Measurements from ENCODE around the gene SCARB1.
A peak's percentile ranks its signal among the peaks of the same experiment; 100 is the strongest.

SCARB1 gene

GRCh38 chr12:124865728-124866127, 2.1 kb upstream of the SCARB1 start:
- no peak for DNase-seq (ENCODE audit: low read depth in 3 of 3)

- DNase-seq (ENCODE audit: low read depth in 3 of 3): no peak
Measured at GRCh38 chr12:124864326-124864752, 675 bp upstream of the SCARB1 start.

DNA sequence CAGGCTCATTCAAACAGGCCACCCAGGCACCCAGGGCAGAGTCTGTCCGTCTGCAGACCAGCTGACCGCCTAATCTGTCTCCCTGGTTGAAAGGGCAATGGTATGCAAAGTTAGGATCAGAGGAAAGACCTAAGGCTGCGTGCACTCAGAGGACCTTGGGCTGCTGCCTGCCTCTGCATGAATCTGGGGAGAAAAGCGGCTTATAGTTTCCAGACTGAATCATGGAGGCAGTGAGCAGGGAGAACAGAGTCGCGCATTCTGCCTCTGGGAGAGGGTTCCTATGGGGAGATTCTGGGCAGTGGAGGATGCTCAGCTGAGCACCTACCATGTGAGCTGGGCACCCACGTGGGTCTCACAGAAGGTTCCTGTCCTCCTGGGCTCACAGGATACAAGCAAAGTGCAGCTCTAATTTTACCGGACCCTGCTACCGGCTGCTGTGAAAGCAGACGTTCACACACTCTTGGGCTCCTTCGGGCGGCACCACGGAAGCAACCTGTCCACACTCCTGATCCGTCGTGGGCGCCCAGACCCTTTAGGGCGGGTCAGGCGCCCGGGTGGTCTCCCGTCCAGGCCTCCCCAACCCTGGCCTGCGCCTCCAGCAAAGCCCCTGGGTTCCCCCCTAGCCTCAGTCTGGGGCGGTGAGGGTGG, 772 bp downstream of the SCARB1 start:
- DNase-seq (ENCODE audit: low read depth in 3 of 3): peak in 1 of 3 experiments; percentile 13

GRCh38 chr12:124861898-124862676, 1.6 kb downstream of the SCARB1 start:
- DNase-seq (ENCODE audit: low read depth in 3 of 3): no peak

DNA sequence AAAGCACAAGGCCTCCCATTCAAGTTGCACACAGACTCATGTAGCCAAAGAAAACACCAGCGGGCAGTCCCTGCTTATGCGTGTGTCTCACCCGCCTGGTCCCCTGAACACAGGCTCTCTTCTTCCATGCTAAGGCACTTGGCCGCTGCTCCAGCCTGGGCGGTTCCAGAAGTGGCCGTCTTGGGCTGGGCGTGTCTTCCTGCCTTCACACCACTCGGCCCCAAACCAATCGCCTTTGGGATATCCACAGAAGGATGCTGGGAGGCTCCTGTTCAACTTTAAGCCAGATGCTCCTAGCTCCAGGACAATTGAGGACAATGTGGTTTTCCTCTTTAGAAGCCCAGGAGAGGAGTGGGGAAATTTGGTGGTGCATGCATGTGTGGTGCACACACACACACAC, 2.2 kb downstream of the SCARB1 start:
- no peak for DNase-seq (ENCODE audit: low read depth in 3 of 3)

DNA sequence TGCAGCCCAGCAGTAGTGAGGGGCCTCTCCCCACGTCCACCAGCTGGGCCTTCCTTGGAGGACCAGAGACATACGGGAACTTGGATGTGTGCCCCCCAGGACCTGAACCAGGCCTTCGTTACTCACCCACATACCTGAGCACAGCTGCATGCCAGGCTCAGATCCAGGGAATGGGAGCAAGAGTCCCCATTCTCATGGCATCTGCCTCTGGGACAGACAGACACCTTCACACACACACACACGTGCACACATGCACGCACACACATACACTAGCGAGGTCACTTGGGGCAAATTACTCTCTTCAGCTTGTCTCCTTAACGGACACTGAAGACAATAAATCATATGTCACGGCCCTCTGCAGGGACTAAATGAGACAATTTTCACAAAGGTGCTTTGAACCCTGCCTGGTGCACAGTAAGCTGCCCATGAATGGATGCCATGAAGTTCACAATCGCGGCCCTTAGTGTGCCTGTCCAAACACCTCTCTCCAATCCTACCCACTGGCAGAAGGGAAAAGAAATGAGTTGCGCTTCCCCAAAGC, 5.7 kb downstream of the SCARB1 start:
- no peak for DNase-seq (ENCODE audit: low read depth in 3 of 3)

DNA sequence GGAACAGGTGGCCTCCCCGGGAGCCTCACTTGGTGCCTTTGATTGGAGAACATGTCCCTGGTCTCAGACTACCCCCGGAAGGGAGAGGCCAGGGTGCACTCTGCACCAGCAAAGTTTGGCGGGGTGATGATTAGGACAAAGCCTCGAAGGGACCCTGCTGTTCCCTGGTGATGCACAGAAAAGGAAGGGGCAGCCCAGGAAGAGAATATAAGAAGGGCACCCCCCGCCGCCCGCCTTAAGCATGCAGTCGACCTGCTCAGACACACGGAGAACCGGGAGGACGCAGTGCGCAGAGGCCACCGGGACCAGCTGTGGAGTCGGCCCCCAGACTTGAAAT, 6.9 kb downstream of the SCARB1 start:
- no peak for DNase-seq (ENCODE audit: low read depth in 3 of 3)

DNA sequence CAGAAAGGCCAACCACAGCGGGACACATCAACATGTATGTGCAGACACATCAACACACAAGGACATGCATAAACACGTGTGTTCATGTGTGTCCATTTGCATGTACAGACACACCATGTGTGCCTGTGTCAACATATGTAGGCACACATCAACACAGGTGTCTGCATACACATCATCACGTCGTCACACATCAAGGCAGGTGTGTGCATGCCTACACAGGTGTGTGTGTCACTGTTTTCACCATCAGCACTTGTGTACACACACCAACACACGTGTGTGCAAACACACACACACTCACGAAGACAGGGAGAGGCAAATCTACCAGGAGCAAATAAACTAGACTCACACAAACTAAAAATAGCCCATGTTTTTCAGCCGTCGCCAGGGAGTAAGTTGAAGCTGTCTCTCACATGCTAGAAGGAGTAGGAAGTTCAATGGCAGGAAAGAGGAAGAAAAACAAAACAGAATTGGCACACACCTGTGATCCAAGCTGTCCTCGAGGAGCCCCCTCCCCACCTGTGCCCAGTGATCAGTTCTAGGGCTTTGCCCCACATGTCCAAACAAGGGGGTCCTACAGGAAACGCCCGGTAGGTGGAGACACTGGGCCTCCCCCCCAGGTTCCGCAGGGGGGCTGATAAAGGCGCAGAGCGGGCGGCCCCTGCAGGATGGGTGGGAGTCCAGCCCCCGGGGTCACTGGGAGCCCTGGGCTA, 7.4 kb downstream of the SCARB1 start:
- no peak for DNase-seq (ENCODE audit: low read depth in 3 of 3)

DNA sequence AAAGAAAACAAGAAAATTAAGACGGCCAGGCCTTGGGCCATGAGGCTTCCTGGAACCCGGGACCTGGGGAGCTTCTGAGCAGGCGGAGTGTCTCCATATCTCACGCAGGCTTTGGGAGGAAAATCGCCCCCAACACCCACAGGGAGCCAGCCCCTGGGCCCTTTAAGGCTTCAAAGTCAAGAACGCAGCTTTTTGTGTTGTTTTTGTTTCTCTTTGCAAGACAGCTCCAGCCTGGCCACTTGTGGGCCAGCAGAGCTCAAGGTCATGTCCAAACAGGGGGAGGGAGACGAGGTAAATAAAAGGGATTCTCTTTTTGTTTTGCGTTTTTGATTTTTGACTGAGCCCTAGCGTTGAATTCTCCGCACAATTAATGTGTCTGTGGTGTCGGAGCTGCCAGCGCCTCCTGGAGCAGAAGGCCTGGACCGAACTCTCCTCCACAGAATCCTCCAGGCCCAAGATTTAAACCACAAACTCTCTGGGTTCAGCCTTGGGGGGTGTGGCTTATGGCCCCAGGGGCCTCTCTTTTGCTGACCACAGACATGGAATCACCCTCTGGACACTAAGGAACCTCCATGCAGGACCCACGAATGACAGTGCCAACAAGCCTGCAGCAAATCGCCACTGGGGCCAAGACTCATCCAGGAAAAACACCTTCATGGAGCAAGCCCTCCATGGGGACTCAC, 8.2 kb downstream of the SCARB1 start:
- no peak for DNase-seq (ENCODE audit: low read depth in 3 of 3)

DNA sequence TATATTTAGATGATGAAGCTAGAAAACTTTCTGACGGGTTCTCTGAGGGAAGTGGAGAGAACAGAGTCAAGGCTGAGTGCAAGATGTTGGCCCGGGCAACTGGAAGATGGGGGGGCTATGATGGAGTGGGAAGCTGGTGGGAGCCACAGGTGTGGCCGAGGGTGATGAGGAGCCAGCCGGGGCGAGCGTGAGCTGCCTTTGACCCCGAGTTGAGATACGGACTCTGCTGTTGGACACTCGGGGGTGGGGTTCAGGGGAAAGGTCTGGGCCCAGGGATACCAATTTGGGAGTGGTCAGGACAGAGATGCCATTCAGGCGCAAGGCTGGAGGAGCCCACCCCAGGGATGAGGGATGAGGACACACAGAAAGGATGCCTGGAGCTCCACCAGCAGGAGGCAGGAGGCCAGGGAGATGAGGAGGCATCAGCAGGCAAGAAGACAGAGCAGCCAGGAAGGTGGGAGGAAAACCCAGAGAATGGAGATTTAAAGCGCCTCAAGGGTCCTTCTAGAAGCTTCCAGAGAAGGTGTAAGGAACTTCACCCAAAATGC, 9.0 kb downstream of the SCARB1 start:
- DNase-seq (ENCODE audit: low read depth in 3 of 3): no peak

DNA sequence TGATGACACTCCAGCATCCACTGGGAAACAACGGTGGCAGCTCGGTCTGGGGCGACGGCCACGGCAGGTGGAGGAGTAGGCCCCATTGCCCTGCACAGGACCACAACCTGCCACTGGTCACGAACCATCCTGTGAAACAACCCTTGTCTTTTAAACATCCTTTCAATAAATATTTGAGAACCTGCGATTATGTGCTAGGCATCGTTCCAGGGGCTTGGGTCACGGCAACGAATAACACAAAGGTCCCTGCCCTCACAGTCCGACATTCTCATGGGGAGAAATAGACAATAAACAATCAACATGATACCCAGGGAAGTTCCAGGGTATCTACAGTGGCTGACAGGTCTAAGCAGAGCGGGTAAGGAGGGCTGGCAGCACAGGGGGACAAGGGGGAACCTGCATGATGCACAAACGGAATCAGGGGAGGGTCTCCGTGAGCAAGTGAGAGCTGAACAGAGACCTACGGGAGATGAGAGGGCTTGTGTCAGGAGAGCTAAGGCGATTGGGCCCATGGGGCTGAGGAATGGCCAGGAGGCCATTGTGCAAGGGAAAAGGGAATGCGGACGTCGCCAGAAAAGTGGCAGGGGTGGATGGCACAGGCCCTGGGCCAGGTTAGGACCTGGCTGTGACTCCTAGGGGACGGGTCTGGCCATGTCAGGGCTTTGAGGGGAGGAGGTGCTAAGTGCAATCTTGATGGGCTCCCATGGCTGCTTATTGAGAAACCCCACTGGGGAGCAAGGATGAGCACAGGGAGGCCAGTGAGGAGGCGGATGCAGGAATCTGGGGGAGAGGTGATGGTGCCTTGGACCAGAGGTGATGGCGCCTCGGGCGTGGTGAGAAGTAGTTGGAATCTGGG, 9.7 kb downstream of the SCARB1 start:
- DNase-seq (ENCODE audit: low read depth in 3 of 3): no peak

- no peak for DNase-seq (ENCODE audit: low read depth in 3 of 3)
Measured at GRCh38 chr12:124852911-124853427, 10.7 kb downstream of the SCARB1 start.

DNA sequence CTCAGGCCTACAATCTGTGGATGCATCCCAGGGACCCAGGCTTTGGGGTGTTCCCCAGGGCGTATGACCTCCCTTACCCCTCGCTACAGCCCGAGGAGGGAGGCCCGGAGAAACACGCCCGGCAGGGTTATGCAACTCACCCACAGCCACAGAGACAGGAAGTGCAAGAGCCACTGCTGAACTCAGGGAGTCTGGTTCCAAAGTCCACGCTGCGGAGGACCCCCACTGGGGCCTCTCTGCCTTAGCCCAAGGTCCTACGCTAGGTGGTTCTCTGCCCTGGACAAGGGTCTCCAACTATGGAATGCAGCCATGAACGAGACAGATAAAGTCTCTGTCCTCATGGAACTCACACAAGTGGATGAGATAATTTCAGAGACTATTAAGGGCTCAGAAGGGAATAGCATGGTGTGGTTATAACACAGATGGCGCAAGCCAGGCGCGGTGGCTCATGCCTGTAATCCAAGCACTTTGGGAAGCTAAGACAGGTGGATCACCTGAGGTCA, 11.3 kb downstream of the SCARB1 start:
- no peak for DNase-seq (ENCODE audit: low read depth in 3 of 3)

DNA sequence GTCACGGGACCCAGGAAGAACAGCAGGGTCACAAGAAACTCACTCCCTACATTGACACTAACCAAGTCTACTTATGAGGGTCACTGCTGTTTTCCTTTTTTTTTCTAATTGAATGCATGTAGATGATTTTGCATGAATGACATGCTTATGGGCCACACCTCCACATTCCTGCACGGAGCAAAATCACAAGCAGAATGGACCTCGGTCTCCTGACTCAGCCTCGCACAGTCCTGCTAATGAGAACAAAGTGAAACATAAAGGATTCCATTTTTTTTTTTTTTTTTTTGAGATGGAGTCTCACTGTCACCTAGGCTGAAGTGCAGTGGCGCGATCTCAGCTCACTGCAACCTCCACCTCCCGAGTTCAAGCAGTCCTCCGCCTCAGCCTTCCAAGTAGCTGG, 12.3 kb downstream of the SCARB1 start:
- no peak for DNase-seq (ENCODE audit: low read depth in 3 of 3)

- DNase-seq (ENCODE audit: low read depth in 3 of 3): no peak
Measured at GRCh38 chr12:124849382-124849781, 14.3 kb downstream of the SCARB1 start.

DNA sequence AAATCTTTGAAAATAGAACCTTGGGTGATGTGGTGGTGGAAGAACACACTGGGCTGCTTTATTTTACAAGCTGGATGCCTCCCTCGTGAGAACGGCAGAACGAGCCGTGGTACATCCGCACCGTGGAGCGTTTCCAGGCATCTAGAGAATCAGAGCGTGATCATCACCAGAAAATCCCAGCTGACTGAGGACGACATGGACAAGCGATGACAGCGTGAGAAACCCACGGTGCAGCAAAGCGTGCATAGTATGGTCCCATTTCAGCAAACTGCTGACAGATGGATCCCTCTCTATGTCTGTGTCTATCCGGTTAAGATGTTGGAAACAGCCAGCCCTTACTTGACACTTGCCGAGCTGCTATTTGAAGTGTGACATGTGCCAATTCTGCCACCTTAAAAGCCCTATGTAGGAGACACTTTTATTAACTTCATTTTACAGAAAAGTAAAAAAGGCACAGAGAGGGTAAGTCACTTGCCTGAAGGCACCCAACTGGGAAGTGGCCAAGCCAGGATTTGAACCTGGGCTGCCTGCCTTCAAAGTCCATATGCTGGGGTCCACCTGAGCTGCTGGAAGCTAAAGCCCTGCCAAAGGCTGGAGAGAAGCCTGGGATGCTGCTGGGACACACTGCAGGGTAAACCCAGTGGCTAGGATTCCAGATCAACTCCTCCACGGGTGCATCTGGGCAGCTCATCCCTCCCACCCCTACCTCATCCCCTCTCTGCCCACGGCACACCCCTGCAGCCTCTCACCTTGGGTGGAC, 14.9 kb downstream of the SCARB1 start:
- DNase-seq (ENCODE audit: low read depth in 3 of 3): no peak

- DNase-seq (ENCODE audit: low read depth in 3 of 3): no peak
Measured at GRCh38 chr12:124847113-124848074, 16.3 kb downstream of the SCARB1 start.

Measured in stimulated activated CD4-positive, alpha-beta T cell treated with anti-CD3 and anti-CD28 coated beads, TNF-alpha, amount 100 ng/mL, for 4 hours (primary cell).